Measurements from ENCODE around the gene SRPRB.

SRPRB gene

GRCh38 chr3:133767607-133768006 is 38.0 kb upstream of the SRPRB start:
- DNase-seq (ENCODE audit: low read depth) = no peak
- no peak for TF ChIP-seq CTCF (IDR thresholded peaks at IDR 0.05; ENCODE audit: low read length, missing control alignments)
- no peak overlapping the region for H3K4me3 ChIP-seq (replicated peaks; ENCODE audit: low read depth, low read length)

GRCh38 chr3:133769536-133769935 is 36.1 kb upstream of the SRPRB start:
- TF ChIP-seq CTCF (IDR thresholded peaks at IDR 0.05; ENCODE audit: low read length, missing control alignments) = no peak
- no peak overlapping the region for H3K4me3 ChIP-seq (replicated peaks; ENCODE audit: low read depth, low read length)
- DNase-seq (ENCODE audit: low read depth) = no peak

- no peak for DNase-seq (ENCODE audit: low read depth)
- TF ChIP-seq CTCF (IDR thresholded peaks at IDR 0.05; ENCODE audit: low read length, missing control alignments) = no peak
- H3K4me3 ChIP-seq (replicated peaks; ENCODE audit: low read depth, low read length) = no peak overlapping the region
Observed at GRCh38 chr3:133773732-133774131, 31.9 kb upstream of the SRPRB start.

- TF ChIP-seq CTCF (IDR thresholded peaks at IDR 0.05; ENCODE audit: low read length, missing control alignments) = no peak
- H3K4me3 ChIP-seq (replicated peaks; ENCODE audit: low read depth, low read length) = no peak overlapping the region
- DNase-seq (ENCODE audit: low read depth) = no peak
Observed at GRCh38 chr3:133775309-133775708, 30.3 kb upstream of the SRPRB start.

GRCh38 chr3:133775835-133776234 is 29.8 kb upstream of the SRPRB start:
- no peak for TF ChIP-seq CTCF (IDR thresholded peaks at IDR 0.05; ENCODE audit: low read length, missing control alignments)
- DNase-seq (ENCODE audit: low read depth) = no peak
- H3K4me3 ChIP-seq (replicated peaks; ENCODE audit: low read depth, low read length) = no peak overlapping the region

GRCh38 chr3:133776794-133777438 is 28.7 kb upstream of the SRPRB start:
- no peak for TF ChIP-seq CTCF (IDR thresholded peaks at IDR 0.05; ENCODE audit: low read length, missing control alignments)
- DNase-seq (ENCODE audit: low read depth) = no peak
- H3K4me3 ChIP-seq (replicated peaks; ENCODE audit: low read depth, low read length) = no peak overlapping the region

All from fibroblast of pulmonary artery (primary cell).